COLO829 (cell line): ENCODE measurements around the gene CCDC171.

Source experiments
- DNase-seq: peaks from one replicate; pipeline ENCODE4 v3.0.0; 2012; ENCODE audit warnings: low spot score

The CCDC171 gene

DNA sequence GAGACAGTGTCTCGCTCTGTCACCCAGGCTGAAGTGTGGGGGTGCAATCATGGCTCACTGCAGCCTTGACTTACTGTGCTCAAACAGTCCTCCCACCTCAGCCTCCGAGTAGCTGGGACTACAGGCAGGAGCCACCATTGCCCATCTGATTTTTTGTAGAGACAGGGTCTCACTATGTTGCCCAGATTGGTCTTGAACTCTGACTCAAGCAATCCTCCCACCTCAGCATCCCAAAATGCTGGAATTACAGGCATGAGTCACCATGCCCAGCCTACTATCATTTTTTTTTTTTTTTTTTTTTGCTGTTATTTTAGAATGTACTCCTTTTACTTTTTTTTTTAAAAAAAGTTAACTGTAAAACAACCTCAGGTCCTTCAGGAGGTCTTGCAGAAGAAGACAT lies 449.0 kb downstream of the CCDC171 start:
- no peak for DNase-seq

DNA sequence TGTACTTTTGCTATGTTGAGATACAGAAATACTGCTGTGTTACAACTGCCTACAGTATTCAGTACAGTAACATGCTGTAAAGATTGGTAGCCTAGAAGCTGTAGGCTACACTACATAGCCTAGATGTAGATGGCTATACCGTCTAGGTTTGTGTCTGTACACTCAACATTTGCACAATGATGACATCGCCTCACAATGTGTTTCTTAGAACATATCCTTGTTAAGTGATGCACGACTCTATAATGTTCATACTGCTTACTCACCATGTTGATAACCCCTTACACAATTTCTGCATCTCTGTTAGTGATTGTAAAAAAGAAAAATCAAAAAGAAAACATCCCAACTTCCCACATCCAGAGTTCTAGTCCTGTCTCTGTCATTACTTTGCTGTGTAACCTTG lies 450.0 kb downstream of the CCDC171 start:
- DNase-seq: no peak

DNA sequence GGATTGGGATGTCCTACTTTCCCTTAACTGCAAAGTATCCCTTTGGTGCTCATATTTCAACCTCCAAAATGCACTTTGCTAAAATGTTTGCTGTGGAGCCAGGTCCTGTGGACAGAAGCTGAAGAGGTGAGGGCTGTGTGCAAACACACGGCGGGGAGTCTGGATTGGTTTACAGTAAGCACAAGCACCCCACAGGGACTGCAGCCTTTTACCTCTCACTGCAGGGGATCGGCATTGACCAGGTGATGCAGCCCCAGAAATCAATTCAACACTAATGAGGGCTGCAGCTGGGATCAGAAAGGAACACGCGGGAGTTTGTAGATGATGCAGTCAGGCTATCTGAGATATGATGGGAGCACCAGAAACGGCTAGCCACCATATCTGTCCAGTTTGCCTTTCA lies 450.9 kb downstream of the CCDC171 start:
- DNase-seq: no peak

DNA sequence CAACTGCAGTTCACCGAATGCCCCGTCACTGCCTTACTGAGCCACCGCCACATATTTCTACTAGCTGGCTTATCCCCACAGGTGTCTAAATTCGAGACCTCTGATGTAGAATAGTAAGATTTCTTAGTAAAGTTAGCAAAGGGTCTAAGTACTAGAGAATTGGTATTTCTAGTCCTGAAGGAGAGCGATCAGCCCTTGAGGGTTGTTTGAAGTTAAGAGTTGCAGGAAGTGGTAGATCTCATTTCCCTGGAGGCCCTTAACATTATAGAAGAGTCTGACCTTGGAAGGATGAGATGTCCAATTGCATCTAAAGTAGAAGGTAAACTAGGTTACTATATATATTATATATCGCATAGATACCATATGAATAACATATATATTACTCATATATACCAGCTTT lies 451.8 kb downstream of the CCDC171 start:
- no peak for DNase-seq

DNA sequence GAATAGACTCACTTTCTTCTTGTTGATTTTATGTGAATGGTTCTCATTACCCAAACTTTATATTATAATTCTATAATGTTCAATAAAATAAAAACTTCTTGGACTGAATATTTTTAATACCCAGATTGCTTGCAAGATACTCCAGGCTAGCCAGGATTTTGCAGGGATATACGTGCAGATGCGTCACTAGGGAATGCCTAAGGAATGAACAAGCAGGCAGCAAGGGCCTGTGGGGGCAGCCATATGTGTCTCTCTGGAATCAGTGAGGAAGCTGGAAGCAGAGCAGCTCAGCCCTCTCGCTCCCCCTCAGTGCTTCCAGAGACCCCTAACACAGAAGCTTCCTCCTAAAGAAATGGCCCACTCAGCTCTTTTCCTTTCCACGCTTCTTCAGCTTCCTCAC lies 457.4 kb downstream of the CCDC171 start:
- DNase-seq: no peak

DNA sequence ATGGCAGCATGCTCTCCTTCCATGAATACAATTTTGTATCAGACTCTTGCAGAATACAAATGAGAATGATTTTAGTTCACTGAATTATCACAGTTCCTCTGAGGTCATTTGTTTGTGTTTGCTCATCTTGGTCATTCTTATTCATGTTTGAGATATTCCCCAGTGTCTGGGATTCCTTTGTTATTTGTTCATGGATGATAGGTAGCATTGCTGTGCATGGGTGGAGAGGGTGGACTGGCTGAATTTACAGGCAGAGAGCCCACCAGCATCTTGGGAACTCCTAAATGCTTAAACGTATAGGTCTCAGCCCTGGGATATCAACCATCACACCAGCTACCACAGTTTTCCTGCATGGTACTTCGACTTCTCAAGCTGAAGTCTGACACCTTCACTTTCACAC lies 459.8 kb downstream of the CCDC171 start:
- DNase-seq: no peak

DNA sequence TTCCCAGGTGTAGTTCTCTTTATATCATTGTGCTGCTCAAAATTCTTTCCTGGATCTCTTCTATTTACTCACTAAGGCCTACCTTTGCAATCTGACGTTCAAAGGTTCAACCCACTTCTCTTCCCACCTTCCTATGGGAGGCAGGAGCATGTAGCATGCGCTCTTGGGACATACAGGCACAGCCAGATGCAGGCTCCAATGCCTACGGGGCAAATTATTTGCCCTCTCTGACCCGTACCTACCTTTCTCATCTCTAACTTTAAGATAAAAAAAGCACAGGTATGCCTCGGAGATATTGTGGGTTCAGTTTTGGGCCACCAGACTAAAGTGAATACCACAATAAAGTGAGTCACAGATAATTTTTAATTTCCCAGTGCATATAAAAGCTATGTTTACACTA lies 460.5 kb downstream of the CCDC171 start:
- DNase-seq: no peak

- DNase-seq: no peak
Observed at GRCh38 chr9:16013826-16014225, 461.0 kb downstream of the CCDC171 start.

DNA sequence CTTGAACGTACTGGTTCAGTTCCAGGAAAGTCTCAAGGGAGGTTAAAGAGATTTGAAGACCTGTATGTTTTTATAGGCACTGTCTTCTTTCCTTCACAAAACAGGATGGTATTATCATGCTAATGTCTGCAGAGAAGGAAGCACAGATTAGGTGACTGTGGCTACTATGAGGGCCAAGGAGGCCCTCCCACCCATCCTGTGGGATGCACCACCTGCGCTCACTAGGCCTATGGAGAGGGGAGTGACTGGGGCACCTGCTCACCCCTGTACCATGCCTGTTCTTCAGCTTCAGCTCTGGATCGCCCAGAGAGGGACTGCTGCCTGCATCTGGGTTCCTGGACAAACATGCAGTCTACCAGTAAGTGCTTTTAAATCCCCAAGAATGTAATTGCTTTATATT lies 469.4 kb downstream of the CCDC171 start:
- no peak for DNase-seq

- peak; percentile 11 for DNase-seq
Observed at GRCh38 chr9:16023446-16023845, 470.6 kb downstream of the CCDC171 start.
